Heart left ventricle (tissue), 13 donors: ENCODE results near the gene NAT16.

Source experiments
- POLR2A ChIP-seq, 2 donors: fragments of 450-650 bp; IDR thresholded peaks; one replicate each; pipeline ENCODE4 v1.6.1; 2017; ENCODE audit warnings: antibody characterized with exemption in 2 of 2, mild to moderate bottlenecking in 2 of 2, moderate library complexity in 2 of 2
- TF ChIP-seq, protein P1 (sequence below), 12 donors: fragments of 200-600 bp; sonication (generic) in 4 of 12; IDR thresholded peaks; one replicate each; pipeline versions ENCODE4 v1.5.0 to v1.8.0; 2018 to 2022; ENCODE audit warnings: antibody characterized with exemption in 12 of 12, mild to moderate bottlenecking in 5 of 12
- donor health status: ischemic (EF 13 %, LVEDD 7.1; RV severe dilation, severe dysfunction).
- donor health status: DM: no; HTN: yes; CAD: no.
- donor health status: DM: no; HTN: no; CAD: no.
- donor health status: ischemic (EF 25% LVEDD 6.9; RV normal size, moderate dysfunction).
- donor health status: ischemic (EF 25% LVEDD 5.7; RV mildly dilated, moderate dysfunction).
- donor health status: ischemic (EF 35%, LVEDD 5.7; RV mildly dilated, moderate dysfunction).
- donor health status: nonischemic (EF 11% LVEDD 7.7; RV severe dilation, severe dysfunction).
- donor health status: DM: yes; HTN: yes; CAD: no.
- donor health status: PGD.
- donor health status: ischemic (EF 29% LVEDD 5.4; RV normal size, mild dysfunction).
- donor health status: nonischemic (EF 23%, LVEDD 6.1; RV moderate dilation, normal function).

DNA sequence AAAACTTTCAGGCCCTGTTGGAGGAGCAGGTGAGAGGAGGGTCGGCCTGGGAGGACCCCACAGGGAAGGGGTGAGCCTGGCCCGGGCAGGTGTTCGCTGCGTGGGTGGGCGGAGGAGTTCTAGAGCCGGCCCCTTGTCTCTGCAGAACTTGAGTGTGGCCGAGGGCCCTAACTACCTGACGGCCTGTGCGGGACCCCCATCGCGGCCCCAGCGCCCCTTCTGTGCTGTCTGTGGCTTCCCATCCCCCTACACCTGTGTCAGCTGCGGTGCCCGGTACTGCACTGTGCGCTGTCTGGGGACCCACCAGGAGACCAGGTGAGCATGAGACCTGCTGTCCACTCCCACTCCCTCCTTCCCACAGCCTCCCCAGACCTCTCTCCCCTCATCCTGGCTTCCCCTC is 43.4 kb upstream of the NAT16 start:
- no peak for TF ChIP-seq POLR2A (IDR thresholded peaks at IDR 0.05)
- TF ChIP-seq, protein P1, sequence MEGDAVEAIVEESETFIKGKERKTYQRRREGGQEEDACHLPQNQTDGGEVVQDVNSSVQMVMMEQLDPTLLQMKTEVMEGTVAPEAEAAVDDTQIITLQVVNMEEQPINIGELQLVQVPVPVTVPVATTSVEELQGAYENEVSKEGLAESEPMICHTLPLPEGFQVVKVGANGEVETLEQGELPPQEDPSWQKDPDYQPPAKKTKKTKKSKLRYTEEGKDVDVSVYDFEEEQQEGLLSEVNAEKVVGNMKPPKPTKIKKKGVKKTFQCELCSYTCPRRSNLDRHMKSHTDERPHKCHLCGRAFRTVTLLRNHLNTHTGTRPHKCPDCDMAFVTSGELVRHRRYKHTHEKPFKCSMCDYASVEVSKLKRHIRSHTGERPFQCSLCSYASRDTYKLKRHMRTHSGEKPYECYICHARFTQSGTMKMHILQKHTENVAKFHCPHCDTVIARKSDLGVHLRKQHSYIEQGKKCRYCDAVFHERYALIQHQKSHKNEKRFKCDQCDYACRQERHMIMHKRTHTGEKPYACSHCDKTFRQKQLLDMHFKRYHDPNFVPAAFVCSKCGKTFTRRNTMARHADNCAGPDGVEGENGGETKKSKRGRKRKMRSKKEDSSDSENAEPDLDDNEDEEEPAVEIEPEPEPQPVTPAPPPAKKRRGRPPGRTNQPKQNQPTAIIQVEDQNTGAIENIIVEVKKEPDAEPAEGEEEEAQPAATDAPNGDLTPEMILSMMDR (IDR thresholded peaks at IDR 0.05) = no peak
